HG02973 (cell line): ENCODE results near the gene MACF1.

Source experiments
- ATAC-seq: cut with Tn5 transposase; IDR thresholded peaks from one replicate; pipeline ENCODE4 v1.9.1; 2021; ENCODE audit warnings: moderate library complexity; ENCODE audit not compliant: unreplicated experiment

Gene MACF1

DNA sequence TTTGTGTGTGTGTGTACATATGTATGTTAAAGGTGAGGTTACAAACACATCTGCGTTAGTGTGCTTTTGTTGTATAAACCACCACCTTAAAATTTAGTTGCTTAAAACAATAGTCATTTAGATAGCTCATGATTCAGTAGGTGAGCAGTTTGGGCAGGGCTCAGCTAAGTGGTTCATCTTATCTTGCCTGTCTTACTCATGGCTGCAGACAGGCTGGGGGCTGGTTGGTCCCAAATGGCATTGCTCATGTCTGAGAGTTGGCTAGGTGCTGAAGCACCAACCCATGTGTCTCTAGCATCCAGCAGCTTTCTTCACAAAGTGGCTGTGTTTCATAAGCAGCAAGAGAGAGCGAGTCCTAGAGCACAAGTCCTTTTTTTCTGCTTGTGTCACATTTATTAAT, 91.4 kb downstream of the MACF1 start:
- ATAC-seq = no peak

DNA sequence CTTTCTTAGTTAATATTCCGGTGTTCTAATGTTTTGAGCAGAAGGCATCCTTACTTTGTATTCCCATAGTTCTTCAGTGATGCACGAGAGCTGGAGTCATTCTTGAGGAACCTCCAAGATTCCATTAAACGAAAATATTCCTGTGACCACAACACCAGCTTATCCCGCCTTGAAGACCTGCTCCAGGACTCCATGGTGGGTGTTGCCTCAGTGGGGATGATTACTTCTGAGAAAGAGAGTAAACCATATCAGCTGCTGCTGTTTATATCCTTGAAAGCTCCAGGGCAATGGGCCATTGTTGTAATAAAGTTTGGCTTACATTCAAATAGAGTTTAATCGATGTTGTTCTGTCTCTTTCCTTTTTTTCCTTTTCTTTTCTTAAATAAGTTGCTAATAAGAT, 93.1 kb downstream of the MACF1 start:
- ATAC-seq = no peak

DNA sequence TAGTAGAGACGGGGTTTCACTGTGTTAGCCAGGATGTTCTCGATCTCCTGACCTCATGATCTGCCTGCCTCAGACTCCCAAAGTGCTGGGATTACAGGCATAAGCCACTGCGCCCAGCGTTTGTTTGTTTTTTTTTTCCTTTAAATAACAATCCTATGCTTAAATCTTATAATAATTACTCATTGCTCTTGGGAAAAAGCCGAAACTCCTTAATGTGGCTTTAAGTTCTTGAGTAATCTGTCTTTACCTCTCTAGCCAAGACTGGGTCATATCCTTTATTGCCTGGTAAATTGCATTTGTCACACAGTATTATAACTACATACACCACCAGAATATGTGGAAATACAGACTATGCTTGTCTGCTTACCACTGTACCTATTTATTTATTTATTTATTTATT, 97.1 kb downstream of the MACF1 start:
- no peak for ATAC-seq

DNA sequence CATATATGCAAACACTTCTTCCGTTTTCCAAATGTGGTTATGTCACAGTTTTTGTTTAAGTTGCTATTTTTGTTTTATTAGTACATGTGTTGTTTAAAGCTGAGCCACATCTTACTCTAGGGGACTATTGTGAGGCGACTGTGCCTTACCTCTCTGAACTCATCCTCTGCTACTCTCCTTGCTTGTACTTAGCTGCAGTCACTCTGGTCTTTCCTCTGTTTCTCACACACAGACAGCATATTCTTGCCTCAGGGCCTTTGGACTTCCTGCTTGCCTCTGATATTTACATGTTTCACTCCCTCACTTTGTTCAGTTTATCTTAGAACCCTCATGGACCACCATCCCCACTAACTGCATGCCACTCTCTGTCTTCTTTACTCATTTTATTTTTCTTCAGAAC, 101.1 kb downstream of the MACF1 start:
- no peak for ATAC-seq

DNA sequence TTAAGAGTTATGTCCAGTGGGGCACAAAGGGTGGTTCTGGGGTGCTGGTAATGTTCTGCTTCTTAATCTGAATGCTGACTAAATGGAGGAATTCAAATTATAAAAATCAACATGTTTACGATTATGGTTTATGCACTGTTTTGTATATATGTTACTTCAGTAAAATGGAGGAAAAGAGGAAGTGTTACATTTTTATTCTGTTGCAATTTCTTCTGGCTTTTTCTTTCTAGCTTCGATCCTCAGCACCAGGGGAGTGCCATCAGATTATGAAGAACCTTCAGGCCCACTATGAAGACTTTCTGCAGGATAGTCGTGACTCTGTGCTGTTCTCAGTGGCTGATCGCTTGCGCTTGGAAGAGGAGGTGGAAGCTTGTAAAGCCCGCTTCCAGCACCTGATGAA, 105.5 kb downstream of the MACF1 start:
- ATAC-seq = no peak

DNA sequence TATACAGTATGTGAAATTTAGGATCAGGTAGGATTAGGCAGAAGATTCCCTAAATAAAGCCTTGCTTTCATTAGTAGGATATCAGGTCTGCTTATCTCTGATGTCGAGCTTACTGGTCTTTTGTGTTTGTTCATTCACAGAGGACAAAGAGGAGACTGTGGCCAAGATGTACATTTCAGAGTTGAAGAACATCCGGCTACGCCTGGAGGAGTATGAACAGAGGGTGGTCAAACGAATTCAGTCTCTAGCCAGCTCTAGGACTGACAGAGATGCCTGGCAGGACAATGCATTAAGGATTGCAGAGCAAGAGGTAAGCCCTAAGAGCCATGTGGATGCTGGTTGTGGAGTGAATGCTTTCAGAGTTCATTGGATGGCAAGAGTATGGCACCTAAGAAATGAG, 106.2 kb downstream of the MACF1 start:
- no peak for ATAC-seq

DNA sequence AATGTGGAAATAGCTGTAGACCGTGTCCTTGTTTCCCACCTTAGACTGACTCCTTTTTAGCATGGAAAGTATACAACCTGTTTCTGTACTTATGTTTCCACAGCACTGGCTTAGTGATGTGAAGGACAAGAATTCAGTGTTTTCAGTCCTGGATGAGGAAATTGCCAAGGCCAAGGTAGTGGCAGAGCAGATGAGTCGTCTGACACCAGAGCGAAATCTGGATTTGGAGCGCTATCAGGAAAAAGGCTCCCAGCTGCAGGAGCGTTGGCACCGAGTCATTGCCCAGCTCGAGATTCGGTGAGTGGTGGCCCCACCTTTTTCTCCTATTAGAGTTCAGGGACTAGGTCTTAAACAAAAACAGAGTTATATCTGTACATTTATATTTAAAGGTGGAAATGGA, 112.6 kb downstream of the MACF1 start:
- no peak for ATAC-seq

DNA sequence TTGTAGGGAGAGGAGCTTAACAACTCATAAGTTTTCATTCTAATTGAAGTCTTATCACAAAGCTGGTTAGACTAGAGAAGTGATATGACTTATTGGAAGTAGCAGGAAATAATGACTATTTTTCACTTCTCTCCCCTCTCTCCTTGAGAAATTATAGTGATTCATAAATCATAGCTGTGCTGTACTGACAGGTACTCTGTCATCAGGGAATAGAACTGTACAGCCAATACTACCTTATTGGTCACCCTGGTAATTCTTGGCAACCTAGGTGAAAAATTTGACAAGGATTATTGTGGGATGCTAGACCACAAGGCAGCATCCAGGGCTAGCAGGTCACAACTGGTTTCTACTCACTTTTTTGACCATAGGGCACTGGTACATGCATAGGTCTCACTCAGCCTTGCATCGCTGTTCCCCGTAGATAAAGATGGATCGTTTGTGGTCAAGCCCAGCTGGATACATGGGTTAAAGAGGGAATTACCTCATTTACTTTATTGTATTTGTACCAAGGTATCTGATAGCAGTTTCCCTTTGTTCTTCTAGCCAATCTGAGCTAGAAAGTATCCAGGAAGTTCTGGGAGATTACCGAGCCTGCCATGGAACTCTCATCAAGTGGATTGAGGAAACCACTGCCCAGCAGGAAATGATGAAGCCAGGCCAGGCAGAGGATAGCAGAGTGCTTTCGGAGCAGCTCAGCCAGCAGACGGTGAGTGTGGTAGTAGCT, 113.6 kb downstream of the MACF1 start:
- ATAC-seq = no peak

DNA sequence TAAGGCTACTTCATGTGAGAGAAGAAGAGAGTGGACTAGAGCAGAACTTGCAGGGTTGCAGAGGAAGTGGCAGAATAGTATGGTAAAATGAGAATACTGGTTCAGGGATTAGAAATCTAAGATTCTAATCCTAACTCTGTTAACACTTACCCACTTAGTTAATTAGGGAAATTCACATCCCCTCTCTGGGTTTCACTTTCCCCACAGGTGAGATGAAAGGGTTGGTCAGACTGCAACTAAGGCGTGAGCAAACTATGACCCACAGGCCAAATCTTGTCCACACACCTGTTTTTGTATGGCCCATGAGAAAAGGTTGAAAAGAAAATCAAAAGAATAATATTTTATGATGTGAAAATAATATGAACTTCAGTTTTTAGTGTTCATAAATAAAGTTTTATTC, 117.5 kb downstream of the MACF1 start:
- ATAC-seq = no peak

DNA sequence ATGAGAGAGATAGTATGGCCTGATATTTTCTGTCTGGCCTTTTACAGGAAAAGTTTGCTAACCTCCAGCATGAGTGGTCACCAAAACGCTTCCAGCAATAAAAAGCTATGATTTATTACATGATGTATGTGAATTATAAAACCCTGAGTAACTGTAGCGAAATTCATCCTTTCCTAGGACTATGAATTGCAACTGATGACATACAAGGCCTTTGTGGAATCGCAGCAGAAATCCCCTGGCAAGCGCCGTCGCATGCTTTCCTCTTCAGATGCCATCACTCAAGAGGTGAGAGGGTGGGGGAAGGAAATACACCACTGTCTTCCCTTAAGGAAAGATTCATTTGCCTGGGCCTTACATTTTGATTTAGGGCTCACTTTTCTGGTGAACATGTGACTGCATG, 117.9 kb downstream of the MACF1 start:
- ATAC-seq = no peak

DNA sequence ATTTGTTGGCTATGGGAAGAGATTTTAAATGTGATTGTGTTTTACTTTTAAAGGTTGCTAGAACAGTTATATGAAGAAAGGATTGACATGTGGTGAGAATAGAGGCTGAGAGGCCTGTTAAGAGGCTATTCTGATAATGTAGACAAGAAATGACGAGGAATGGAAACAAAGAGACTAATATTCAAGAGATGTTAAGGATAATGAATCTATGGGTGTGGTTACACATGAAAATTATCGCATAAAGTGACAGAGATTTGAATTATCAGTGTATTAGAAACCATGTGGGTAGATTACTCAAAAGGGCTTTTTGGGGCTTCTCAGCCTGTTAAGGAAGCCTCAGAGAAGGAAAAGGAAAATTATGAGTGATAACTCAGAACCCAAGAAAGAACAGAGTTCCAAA, 120.4 kb downstream of the MACF1 start:
- ATAC-seq = no peak

DNA sequence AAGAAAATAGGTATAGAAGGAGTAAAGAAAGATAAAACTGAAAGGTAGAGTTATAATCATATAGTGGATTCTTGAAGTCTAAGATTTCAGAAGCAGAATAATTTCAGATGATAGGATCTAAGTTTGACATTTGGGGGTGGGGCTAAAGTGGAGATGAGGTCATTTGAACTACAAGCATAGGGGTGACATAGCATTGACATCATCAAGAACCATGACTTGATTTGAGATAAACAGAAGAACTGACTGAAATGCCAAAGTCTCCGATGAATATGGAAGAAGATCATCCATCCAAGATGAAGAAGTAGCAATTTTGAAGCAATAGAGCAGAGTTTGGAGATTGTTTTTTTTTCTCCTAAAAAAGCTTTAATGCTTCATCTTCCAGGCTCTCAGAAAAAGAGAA, 122.3 kb downstream of the MACF1 start:
- ATAC-seq = no peak

DNA sequence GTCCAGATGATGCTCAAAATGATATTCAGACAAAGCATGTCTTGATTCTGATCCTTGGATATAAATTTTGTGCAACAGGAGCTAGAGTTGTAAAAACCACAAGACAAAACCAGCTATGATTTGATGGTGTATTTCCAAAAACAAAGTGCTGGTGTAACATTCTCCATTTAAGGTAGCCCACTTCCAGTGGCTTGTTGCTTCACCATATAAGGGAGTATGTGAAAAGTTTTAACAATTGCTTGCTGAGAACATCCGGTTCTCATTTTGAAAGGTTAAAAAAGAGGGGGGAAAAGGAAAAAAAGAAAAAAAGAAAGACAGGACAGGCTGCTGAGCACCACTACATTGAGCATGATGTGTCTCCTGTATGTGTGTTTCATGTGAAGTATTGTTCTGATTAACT, 123.6 kb downstream of the MACF1 start:
- ATAC-seq = no peak

DNA sequence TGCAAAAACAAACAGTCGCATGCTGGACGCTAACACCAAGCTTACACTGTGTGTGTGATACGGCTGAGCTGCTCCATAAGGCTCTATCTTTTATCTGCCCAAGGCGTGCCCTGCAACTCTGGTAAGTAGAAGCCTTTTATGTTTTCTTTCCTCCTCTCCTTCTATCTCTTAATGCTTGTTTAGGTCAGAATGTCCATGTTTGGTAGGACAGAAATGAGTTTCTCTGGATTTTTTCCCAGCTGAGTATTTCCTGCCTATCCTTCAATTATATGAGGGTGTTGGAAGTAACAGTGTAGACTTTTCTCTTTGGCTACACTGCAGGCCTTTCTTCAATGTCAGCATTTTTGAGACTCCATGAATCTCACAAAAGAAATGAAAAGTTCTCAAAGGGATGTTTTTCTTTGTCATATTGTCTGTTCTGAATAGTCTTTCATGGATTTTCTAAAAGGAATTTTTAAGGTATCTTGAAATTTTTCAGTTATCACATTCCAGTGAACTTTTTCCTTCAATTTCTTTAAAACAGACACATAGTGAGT, 124.2 kb downstream of the MACF1 start:
- no peak for ATAC-seq

DNA sequence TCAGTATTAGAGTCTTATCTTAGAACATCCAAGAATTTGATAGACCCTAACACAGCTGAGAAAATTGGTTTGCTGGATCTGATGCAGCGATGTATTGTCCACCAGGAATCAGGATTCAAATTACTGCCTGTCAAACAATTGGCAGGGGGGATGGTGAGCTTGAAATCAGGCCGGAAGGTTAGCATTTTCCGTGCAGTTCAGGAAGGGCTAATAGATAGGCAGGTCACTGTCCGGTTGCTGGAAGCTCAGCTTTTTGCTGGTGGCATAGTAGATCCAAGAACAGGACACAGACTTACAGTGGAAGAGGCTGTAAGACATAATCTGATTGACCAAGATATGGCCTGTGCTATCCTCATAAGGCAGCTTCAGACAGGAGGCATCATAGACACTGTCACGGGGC, 127.2 kb downstream of the MACF1 start:
- no peak for ATAC-seq

DNA sequence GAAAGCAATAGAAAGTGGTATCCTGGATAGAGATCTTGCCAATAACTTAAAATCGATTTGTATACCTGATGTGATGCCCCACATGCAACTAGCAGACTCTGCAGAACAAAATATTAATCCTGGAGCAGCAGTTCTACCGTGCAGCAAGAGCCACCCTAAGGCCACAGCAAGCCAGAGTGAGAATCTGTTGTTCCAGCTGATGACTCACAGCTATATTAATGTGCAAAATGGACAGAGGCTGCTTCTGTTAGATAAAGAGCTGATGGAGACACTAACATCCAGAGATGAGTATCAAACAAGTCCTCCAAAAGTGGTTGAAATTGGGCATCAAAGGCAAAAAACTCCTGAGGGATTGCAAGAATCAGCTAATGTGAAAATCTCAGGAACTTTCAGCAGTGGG, 127.8 kb downstream of the MACF1 start:
- no peak for ATAC-seq

DNA sequence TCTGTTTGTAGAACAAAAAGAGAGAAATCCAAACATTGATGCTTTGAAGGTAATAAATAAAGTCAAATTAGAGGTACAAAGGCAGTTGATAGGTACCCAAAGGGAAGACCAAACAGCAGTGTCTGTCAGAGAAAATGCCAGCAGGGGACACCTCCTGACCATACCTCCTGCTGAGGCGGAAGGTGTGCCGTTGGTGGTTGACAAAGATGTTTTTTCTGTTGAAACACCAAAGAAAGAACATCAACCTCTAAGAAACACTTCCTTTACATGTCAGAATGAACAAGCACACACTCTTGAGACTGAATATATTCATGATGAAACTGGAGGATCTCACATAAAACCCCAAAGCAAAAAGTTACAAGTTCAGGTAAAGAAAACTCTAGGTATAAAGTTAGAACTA, 128.3 kb downstream of the MACF1 start:
- no peak for ATAC-seq

DNA sequence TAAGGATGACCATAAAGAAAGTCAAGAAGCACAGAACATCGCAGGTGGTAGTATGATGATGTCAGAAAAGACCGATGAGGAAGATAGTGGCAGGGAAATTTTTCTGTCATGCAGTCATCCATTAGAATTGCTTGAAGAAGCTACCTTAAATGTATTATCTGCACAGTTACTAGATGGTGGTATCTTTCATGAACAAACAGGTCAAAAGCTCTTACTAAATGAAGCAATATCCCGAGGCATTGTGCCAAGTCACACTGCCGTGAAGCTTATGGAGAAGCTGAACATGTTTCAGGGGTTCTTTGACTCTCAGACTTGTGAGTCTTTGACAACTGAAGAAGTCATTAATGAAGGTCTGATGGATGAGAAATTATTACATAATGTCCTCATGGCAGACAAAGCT, 128.8 kb downstream of the MACF1 start:
- ATAC-seq = no peak

DNA sequence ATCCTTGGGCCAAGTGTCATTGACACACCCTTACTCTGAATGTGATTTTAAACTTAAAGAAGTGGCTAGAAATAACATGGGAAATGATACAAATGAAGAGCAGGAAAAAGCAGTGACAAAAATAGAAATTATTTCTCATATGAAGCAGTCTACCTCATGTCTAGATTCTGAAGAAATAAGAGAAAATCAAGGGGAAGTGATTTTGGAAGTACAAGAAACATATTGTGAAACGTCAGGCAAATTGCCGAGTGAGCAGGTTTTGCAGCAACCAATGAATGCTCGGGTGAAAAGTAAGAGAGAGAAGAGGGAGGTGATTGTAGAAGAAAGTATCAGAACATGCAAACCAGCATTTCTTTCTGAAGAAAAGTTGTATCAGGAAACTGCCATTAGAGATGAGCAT, 130.7 kb downstream of the MACF1 start:
- no peak for ATAC-seq

DNA sequence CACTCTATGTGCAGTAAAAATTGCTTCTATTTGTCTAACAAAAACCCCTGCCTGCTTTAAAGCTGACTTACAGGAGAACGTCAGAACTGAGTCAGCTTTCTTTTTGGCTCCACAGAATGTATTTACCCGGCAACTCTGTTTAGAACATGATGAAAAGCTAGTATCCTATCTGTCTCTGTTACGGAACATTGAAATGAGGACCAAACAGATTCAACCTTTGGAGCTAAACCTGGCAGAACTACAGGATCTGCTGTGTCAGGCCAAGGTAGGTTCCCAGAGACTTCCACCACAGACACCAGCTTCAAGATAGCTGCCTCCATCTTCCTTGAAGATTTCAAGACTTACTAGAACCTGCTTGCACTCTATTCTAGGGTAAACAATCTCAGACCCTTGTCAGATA, 132.6 kb downstream of the MACF1 start:
- ATAC-seq = no peak

DNA sequence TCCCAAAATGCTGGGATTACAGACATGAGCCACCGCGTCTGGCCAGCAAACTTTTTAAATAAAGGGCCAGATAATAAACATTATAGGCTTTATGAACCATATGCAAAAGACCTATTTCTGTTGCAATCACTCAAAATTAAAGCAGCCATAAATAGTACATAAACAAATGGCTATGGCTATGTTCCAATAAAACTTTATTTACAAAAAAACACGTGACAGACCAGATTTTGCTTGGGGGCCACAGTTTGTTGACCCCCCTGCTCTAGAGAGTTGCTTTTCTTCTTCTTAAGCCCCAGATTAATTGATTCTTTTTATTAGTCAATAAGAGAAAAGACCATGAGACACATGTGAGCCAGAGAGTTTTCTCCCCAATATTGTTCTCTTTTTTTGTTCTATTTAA, 138.3 kb downstream of the MACF1 start:
- no peak for ATAC-seq

DNA sequence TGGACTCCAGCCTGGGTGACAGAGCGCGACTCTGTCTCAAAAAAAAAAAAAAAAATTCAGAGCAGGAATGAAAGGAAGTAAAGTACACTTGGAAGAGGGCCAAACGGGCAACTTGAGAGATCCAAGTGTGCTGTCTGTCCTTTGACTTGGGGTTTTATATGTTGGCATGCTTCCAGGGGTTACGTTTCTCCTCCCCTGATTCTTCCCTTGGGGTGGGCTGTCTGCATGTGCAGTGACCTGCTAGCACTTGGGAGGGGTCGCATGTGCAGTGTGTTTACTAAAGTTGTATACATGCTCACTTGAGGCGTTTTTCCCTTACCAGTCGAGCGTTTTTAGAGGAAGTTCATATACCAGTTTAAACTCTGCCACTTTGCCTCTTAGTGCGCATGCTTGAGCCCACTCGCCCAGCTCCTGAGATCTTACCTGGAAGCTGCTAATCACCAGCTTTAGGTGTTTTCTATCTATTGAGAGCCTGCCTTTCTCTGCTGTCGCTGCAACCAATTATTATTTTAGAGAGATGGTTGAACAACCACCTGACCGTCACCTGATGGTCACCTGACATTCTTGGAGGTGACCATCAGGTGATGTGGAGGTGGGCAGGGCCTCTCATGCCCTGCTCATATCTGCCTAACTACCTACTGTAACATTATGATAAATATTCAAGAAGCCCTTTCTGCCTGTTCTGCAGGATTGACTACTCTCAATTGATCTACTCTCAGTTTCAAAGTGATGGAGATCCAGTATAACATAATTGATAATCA, 140.1 kb downstream of the MACF1 start:
- no peak for ATAC-seq

DNA sequence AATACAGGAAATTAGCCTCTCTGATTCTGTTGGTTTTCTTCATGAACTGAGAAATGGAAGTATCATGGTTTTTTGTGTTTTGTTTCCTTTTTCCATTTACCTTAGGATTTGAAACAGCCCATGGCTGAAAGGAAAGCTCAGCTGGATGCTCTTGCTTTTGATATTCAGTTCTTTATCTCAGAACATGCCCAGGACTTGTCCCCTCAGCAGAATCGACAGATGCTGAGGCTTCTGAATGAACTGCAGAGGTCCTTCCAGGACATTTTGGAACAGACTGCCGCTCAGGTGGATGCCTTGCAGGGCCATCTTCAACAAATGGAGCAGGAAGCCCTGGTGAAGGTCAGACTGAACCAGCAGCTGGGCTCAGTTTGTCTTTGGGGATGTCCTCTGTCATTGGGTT, 142.4 kb downstream of the MACF1 start:
- ATAC-seq = no peak
